HG03565 (cell line): Measurements from ENCODE around the gene OR52E1.

ENCODE experiments used
- ATAC-seq: cut with Tn5 transposase; IDR thresholded peaks from one replicate; pipeline ENCODE4 v1.9.1; 2021; ENCODE audit warnings: mild to moderate bottlenecking, moderate library complexity; ENCODE audit not compliant: unreplicated experiment

Gene OR52E1

GRCh38 chr11:5107285-5107684 lies 37.9 kb downstream of the OR52E1 start:
- ATAC-seq = no peak

- ATAC-seq = no peak
These were observed 46.0 kb downstream of the OR52E1 start for GRCh38 chr11:5115339-5115738.

- ATAC-seq = no peak
These were observed 48.2 kb downstream of the OR52E1 start for GRCh38 chr11:5117588-5117987.

- ATAC-seq = no peak
These were observed 49.5 kb downstream of the OR52E1 start for GRCh38 chr11:5118893-5119292.
